HEK293 (cell line): ENCODE data around the gene TTLL5.

Experiments
- FEZF1 ChIP-seq: fragments of 450-650 bp; formaldehyde crosslinking; IDR thresholded peaks from 2 replicates; pipeline ENCODE4 v1.5.1; 2016; ENCODE audit warnings: missing biosample characterization, missing genetic modification characterization
- HOXA7 ChIP-seq: sonication (generic); formaldehyde crosslinking; IDR thresholded peaks from 2 replicates; pipeline ENCODE4 v1.8.1; 2022; ENCODE audit warnings: missing genetic modification reagents, borderline replicate concordance
- HOXC10 ChIP-seq: sonication (generic); formaldehyde crosslinking; IDR thresholded peaks from 2 replicates; pipeline ENCODE4 v1.8.1; 2023; ENCODE audit warnings: mild to moderate bottlenecking, missing genetic modification reagents
- KLF7 ChIP-seq: fragments of 450-650 bp; formaldehyde crosslinking; IDR thresholded peaks from 2 replicates; pipeline ENCODE4 v1.5.1; 2016; ENCODE audit warnings: missing biosample characterization, missing genetic modification characterization, borderline replicate concordance
- MZF1 ChIP-seq: fragments of 450-650 bp; formaldehyde crosslinking; IDR thresholded peaks from 2 replicates; pipeline ENCODE4 v1.5.1; 2017; ENCODE audit warnings: missing biosample characterization, missing genetic modification characterization, borderline replicate concordance
- PRDM2 ChIP-seq: fragments of 450-650 bp; formaldehyde crosslinking; IDR thresholded peaks from 2 replicates; pipeline ENCODE4 v1.5.1; 2016; ENCODE audit warnings: missing biosample characterization, missing genetic modification characterization, borderline replicate concordance
- RBAK ChIP-seq: fragments of 450-650 bp; formaldehyde crosslinking; IDR thresholded peaks from 2 replicates; pipeline ENCODE4 v1.5.1; 2016; ENCODE audit warnings: missing biosample characterization, missing genetic modification characterization
- SALL2 ChIP-seq: fragments of 450-650 bp; formaldehyde crosslinking; IDR thresholded peaks from 2 replicates; pipeline ENCODE4 v1.5.0; 2017; ENCODE audit warnings: missing biosample characterization, mild to moderate bottlenecking, missing genetic modification characterization, borderline replicate concordance
- WT1 ChIP-seq: fragments of 450-650 bp; formaldehyde crosslinking; IDR thresholded peaks from 2 replicates; pipeline ENCODE4 v1.5.1; 2016; ENCODE audit warnings: missing biosample characterization, missing genetic modification characterization
- YY1 ChIP-seq: fragments of 450-650 bp; formaldehyde crosslinking; IDR thresholded peaks from 2 replicates; pipeline ENCODE4 v1.5.1; 2018; ENCODE audit warnings: missing biosample characterization, missing genetic modification characterization
- YY2 ChIP-seq: fragments of 450-650 bp; formaldehyde crosslinking; IDR thresholded peaks from 2 replicates; pipeline ENCODE4 v1.5.1; 2016; ENCODE audit warnings: missing biosample characterization, missing genetic modification characterization
- ZBTB26 ChIP-seq: fragments of 450-650 bp; formaldehyde crosslinking; optimal IDR thresholded peaks from 2 replicates; pipeline ENCODE3; 2016; ENCODE audit warnings: missing biosample characterization, mild to moderate bottlenecking, missing genetic modification characterization
- ZFP3 ChIP-seq: fragments of 450-650 bp; formaldehyde crosslinking; IDR thresholded peaks from 2 replicates; pipeline ENCODE4 v1.5.1; 2016; ENCODE audit warnings: low read depth, missing biosample characterization, missing genetic modification characterization
- ZFP69B ChIP-seq: fragments of 450-650 bp; formaldehyde crosslinking; IDR thresholded peaks from 2 replicates; pipeline ENCODE4 v1.5.1; 2016; ENCODE audit warnings: missing biosample characterization, missing genetic modification characterization
- ZIC2 ChIP-seq: fragments of 450-650 bp; formaldehyde crosslinking; IDR thresholded peaks from 2 replicates; pipeline ENCODE4 v1.5.1; 2016; ENCODE audit warnings: missing biosample characterization, missing genetic modification characterization
- ZNF112 ChIP-seq: fragments of 450-650 bp; formaldehyde crosslinking; IDR thresholded peaks from 2 replicates; pipeline ENCODE4 v1.5.0; 2017; ENCODE audit warnings: missing biosample characterization, missing genetic modification characterization
- ZNF133 ChIP-seq: fragments of 450-650 bp; formaldehyde crosslinking; IDR thresholded peaks from 2 replicates; pipeline ENCODE4 v1.5.1; 2016; ENCODE audit warnings: missing biosample characterization, missing genetic modification characterization
- ZNF2 ChIP-seq: fragments of 450-650 bp; formaldehyde crosslinking; IDR thresholded peaks from 2 replicates; pipeline ENCODE4 v1.5.1; 2016; ENCODE audit warnings: missing biosample characterization, missing genetic modification characterization
- ZNF211 ChIP-seq: fragments of 450-650 bp; formaldehyde crosslinking; IDR thresholded peaks from 2 replicates; pipeline ENCODE4 v1.5.1; 2016; ENCODE audit warnings: low read depth, missing biosample characterization, missing genetic modification characterization
- ZNF292 ChIP-seq: fragments of 450-650 bp; formaldehyde crosslinking; IDR thresholded peaks from 2 replicates; pipeline ENCODE4 v1.5.1; 2016; ENCODE audit warnings: low read depth, missing biosample characterization, missing genetic modification characterization, borderline replicate concordance
- ZNF335 ChIP-seq: fragments of 450-650 bp; formaldehyde crosslinking; conservative IDR thresholded peaks from 2 replicates; pipeline ENCODE4 v1.5.1; 2016; ENCODE audit warnings: missing biosample characterization, missing genetic modification characterization
- ZNF341 ChIP-seq: fragments of 450-650 bp; formaldehyde crosslinking; IDR thresholded peaks from 2 replicates; pipeline ENCODE4; 2016; ENCODE audit warnings: low read depth, missing biosample characterization, missing genetic modification characterization
- ZNF391 ChIP-seq: fragments of 450-650 bp; formaldehyde crosslinking; IDR thresholded peaks from 2 replicates; pipeline ENCODE4 v1.5.1; 2016; ENCODE audit warnings: low read depth, missing biosample characterization, missing genetic modification characterization, borderline replicate concordance
- ZNF426 ChIP-seq: fragments of 450-650 bp; formaldehyde crosslinking; IDR thresholded peaks from 2 replicates; pipeline ENCODE4 v1.5.1; 2017; ENCODE audit warnings: missing biosample characterization, missing genetic modification characterization, mild to moderate bottlenecking, inconsistent platforms, moderate library complexity
- ZNF514 ChIP-seq: fragments of 450-650 bp; formaldehyde crosslinking; IDR thresholded peaks from 2 replicates; pipeline ENCODE4 v1.5.1; 2016; ENCODE audit warnings: missing biosample characterization, missing genetic modification characterization
- ZNF561 ChIP-seq: fragments of 450-650 bp; IDR thresholded peaks from 2 replicates; pipeline ENCODE4 v1.5.1; 2018; ENCODE audit warnings: missing biosample characterization, missing genetic modification characterization, borderline replicate concordance
- ZNF596 ChIP-seq: fragments of 450-650 bp; IDR thresholded peaks from 2 replicates; pipeline ENCODE4 v1.5.0; 2018; ENCODE audit warnings: missing biosample characterization, mild to moderate bottlenecking, missing genetic modification characterization, moderate library complexity
- ZNF624 ChIP-seq: fragments of 450-650 bp; formaldehyde crosslinking; IDR thresholded peaks from 2 replicates; pipeline ENCODE4 v1.5.1; 2017; ENCODE audit warnings: missing biosample characterization, missing genetic modification characterization
- ZNF629 ChIP-seq: fragments of 450-650 bp; formaldehyde crosslinking; IDR thresholded peaks from 2 replicates; pipeline ENCODE4 v1.5.1; 2017; ENCODE audit warnings: missing biosample characterization, missing genetic modification characterization
- ZNF704 ChIP-seq: fragments of 450-650 bp; formaldehyde crosslinking; IDR thresholded peaks from 2 replicates; pipeline ENCODE4 v1.5.1; 2016; ENCODE audit warnings: missing biosample characterization, missing genetic modification characterization
- ZNF707 ChIP-seq: fragments of 450-650 bp; formaldehyde crosslinking; IDR thresholded peaks from 2 replicates; pipeline ENCODE4 v1.5.1; 2016; ENCODE audit warnings: missing biosample characterization, missing genetic modification characterization
- ZNF830 ChIP-seq: fragments of 450-650 bp; IDR thresholded peaks from 2 replicates; pipeline ENCODE4 v1.5.0; 2018; ENCODE audit warnings: missing biosample characterization, missing genetic modification characterization, low read depth, mild to moderate bottlenecking, moderate library complexity
- ZNF837 ChIP-seq: fragments of 450-650 bp; formaldehyde crosslinking; IDR thresholded peaks from 2 replicates; pipeline ENCODE4 v1.5.1; 2016; ENCODE audit warnings: missing biosample characterization, missing genetic modification characterization
- ZSCAN16 ChIP-seq: fragments of 450-650 bp; formaldehyde crosslinking; IDR thresholded peaks from 2 replicates; pipeline ENCODE4 v1.5.1; 2016; ENCODE audit warnings: missing biosample characterization, missing genetic modification characterization

The TTLL5 gene

GRCh38 chr14:75981426-75982265 is 320.6 kb downstream of the TTLL5 start, which contains the start of gene TGFB3 (continued):
- TF ChIP-seq ZNF514 (tag by site-specific recombination) (no peak), ZNF596 (tag by site-specific recombination) (peak; percentile 80), SALL2 (tag by site-specific recombination) (no peak), ZNF133 (tag by site-specific recombination) (no peak), HOXC10 (no peak), ZNF561 (tag by site-specific recombination) (no peak), ZNF830 (tag by site-specific recombination) (no peak), YY1 (tag by site-specific recombination) (no peak), FEZF1 (peak; percentile 65; the same call in 1 of the 2 replicates), ZNF426 (tag by site-specific recombination) (no peak), HOXA7 (CRISPR knock-in tag) (no peak), ZNF292 (tag by site-specific recombination) (no peak), MZF1 (tag by site-specific recombination) (no peak), YY2 (tag by site-specific recombination) (peak; percentile 24; the same call in 1 of the 2 replicates), PRDM2 (tag by site-specific recombination) (no peak), ZNF341 (tag by site-specific recombination) (peak; percentile 86), ZIC2 (tag by site-specific recombination) (peak; percentile 75), ZNF629 (tag by site-specific recombination) (peak; percentile 89), RBAK (tag by site-specific recombination) (no peak), ZNF704 (tag by site-specific recombination) (no peak), ZNF837 (tag by site-specific recombination) (no peak), ZSCAN16 (no peak), ZNF624 (tag by site-specific recombination) (no peak), ZNF112 (no peak), WT1 (peak; percentile 77), ZNF2 (tag by site-specific recombination) (peak; percentile 67), ZNF211 (tag by site-specific recombination) (no peak), ZFP3 (tag by site-specific recombination) (no peak), ZNF391 (tag by site-specific recombination) (peak; percentile 84), ZFP69B (tag by site-specific recombination) (peak; percentile 84), ZNF707 (no peak), ZNF335 (peak; percentile 98), KLF7 (tag by site-specific recombination) (peak; percentile 76), ZBTB26 (peak; percentile 41)
